ENCODE measurements around the gene RPS24. TPM values are rescaled to one million over a fixed set of nuclear protein-coding genes. Genes with fewer than 3 reads are reported as not detected.
"Not testable (repeated sequence)": the region's sequence is repeated elsewhere in the genome, so short reads cannot be mapped to it uniquely, and the experiment has no call there.

The RPS24 gene
- polyA plus RNA-seq, 3 donors = 3,159 to 7,450 (median 3,747) TPM

- H3K27ac ChIP-seq (ENCODE audit: low read depth, low read length) = no peak overlapping the region
- WGBS, 3 donors = 79 to 89% (median 86%) methylated on average over 4 of the region's 4 CpGs
Measured at GRCh38 chr10:78071140-78071856, 37.6 kb downstream of the RPS24 start.

GRCh38 chr10:78071857-78072179 is 38.2 kb downstream of the RPS24 start:
- WGBS, 3 donors = 78 to 94% (median 89%) methylated on average over 4 of the region's 4 CpGs
- no peak overlapping the region for H3K27ac ChIP-seq (ENCODE audit: low read depth, low read length)

- H3K27ac ChIP-seq (ENCODE audit: low read depth, low read length) = no peak overlapping the region
Measured at GRCh38 chr10:78072504-78072903, 38.8 kb downstream of the RPS24 start.

- not testable (repeated sequence) for H3K27ac ChIP-seq (ENCODE audit: low read depth, low read length)
- 99 to 100% methylated on average over 1 to 19 of the region's 29 CpGs; no CpG with 5 or more reads in 1 of the 3 donors for WGBS, 3 donors
Measured at GRCh38 chr10:78075806-78076205, 42.1 kb downstream of the RPS24 start.

- 80% methylated on average over 4 of the region's 4 CpGs for WGBS, 3 donors
- no peak overlapping the region for H3K27ac ChIP-seq (ENCODE audit: low read depth, low read length)
Measured at GRCh38 chr10:78078539-78079330, 45.1 kb downstream of the RPS24 start.

GRCh38 chr10:78079411-78079810 is 45.7 kb downstream of the RPS24 start:
- WGBS, 3 donors = 93 to 95% (median 94%) methylated on average over 6 of the region's 6 CpGs
- no peak overlapping the region for H3K27ac ChIP-seq (ENCODE audit: low read depth, low read length)

GRCh38 chr10:78081292-78081691 is 47.6 kb downstream of the RPS24 start:
- 46 to 53% (median 50%) methylated on average over 3 of the region's 3 CpGs for WGBS, 3 donors
- no peak overlapping the region for H3K27ac ChIP-seq (ENCODE audit: low read depth, low read length)

- no peak overlapping the region for H3K27ac ChIP-seq (ENCODE audit: low read depth, low read length)
- WGBS, 3 donors = 75 to 90% (median 85%) methylated on average over 4 of the region's 4 CpGs
Measured at GRCh38 chr10:78082636-78083035, 49.0 kb downstream of the RPS24 start.

Other genes with a start within 250 kb of the RPS24 start
- gene DLG5, start 107.1 kb upstream of the RPS24 start, polyA plus RNA-seq = 10 to 100 TPM; 10.2 to 17.2 (median 14.1) TPM
- 1 to 10 TPM; 3.0 to 4.9 (median 4.3) TPM for gene POLR3A, start 4.3 kb upstream of the RPS24 start, polyA plus RNA-seq